HCT116 (cell line): ENCODE measurements around the gene CALN1. TPM values are rescaled to one million over a fixed set of nuclear protein-coding genes. Genes with fewer than 3 reads are reported as not detected.

Source experiments
- ATAC-seq: fragments of 200-7000 bp; cut with Tn5 transposase; 2 replicates; pipeline ENCODE4 v1.9.1; 2020; ENCODE audit warnings: mild to moderate bottlenecking, moderate library complexity
- BruUV-seq: library from RNA; stranded (reverse); fragments of 400-500 nt; replicated peaks from 2 replicates; lab custom pipeline; 2021; lab: Mats Ljungman, UMichigan
- CTCF ChIA-PET: fragments of 300-600 bp; sonication (Branson Sonifier 250); formaldehyde crosslinking; loops from one replicate; lab custom pipeline; 2021; ENCODE audit warnings: antibody characterized with exemption; lab: Charles Lee
- POLR2A ChIA-PET: fragments of 300-600, 350-600 bp; sonication (Branson Sonifier 250); formaldehyde crosslinking; loops from one replicate; lab custom pipeline; 2021; ENCODE audit warnings: antibody characterized with exemption; lab: Charles Lee
- RAD21 ChIA-PET, 2 experiments: fragments of 300-600 bp; sonication (Branson Sonifier 250); formaldehyde crosslinking; loops; one replicate each; lab custom pipeline; 2023; ENCODE audit warnings: low total read pairs in 2 of 2; ENCODE audit not compliant: uncharacterized antibody in 2 of 2, unreplicated experiment in 2 of 2, low non-redundant PET in 1 of 2; lab: Charles Lee
- DNase-seq: peaks from one replicate; pipeline ENCODE4 v3.0.0-alpha.2; 2010; ENCODE audit warnings: low read depth, low spot score
- H2AFZ ChIP-seq: fragments of 200-600 bp; shearing (Covaris generic), sonication (generic); 2 replicates; pipeline ENCODE4 v1.6.1; 2017; ENCODE audit warnings: low read depth, mixed run types, mixed read lengths, antibody characterized with exemption, low read length; ENCODE audit not compliant: poor library complexity, severe bottlenecking
- H3K27ac ChIP-seq: 2 replicates; pipeline ENCODE4 v1.5.1; 2012; ENCODE audit warnings: low read depth, low read length
- H3K27me3 ChIP-seq: fragments of 200-600 bp; sonication (generic); 2 replicates; pipeline ENCODE4 v1.6.1; 2016; ENCODE audit warnings: mixed run types, low read length, mixed read lengths; ENCODE audit not compliant: insufficient read depth
- H3K36me3 ChIP-seq, 2 experiments: fragments of 200-500 bp in 1 of 2; fragments of 200-600 bp in 1 of 2; sonication (Bioruptor generic) in 1 of 2; sonication (generic) in 1 of 2; 2 replicates each; pipeline versions ENCODE4 v1.5.1 to v1.6.1; 2014 to 2016; ENCODE audit warnings: low read length in 2 of 2, inconsistent platforms in 1 of 2, mixed read lengths in 1 of 2, mixed run types in 1 of 2; ENCODE audit not compliant: insufficient read depth in 2 of 2, control insufficient read depth in 1 of 2
- H3K4me1 ChIP-seq, 2 experiments: fragments of 200-600 bp in 1 of 2; sonication (generic) in 1 of 2; 2 replicates each; pipeline versions ENCODE4 v1.5.1 to v1.6.1; 2012 to 2017; ENCODE audit warnings: low read length in 2 of 2, inconsistent platforms in 1 of 2, mild to moderate bottlenecking in 1 of 2, mixed read lengths in 1 of 2, mixed run types in 1 of 2, moderate library complexity in 1 of 2; ENCODE audit not compliant: insufficient read depth in 2 of 2, control insufficient read depth in 1 of 2
- H3K4me2 ChIP-seq: fragments of 200-600 bp; sonication (generic); 2 replicates; pipeline ENCODE4 v1.6.1; 2017; ENCODE audit warnings: mixed run types, low read length, mixed read lengths
- H3K4me3 ChIP-seq, 2 experiments: fragments of 200-600 bp in 1 of 2; sonication (generic) in 1 of 2; replicated peaks in 1 of 2; 2 replicates each; pipeline ENCODE4 v1.5.1; 2011 to 2016; ENCODE audit warnings: low read length in 2 of 2, control low read depth in 1 of 2, low read depth in 1 of 2, mild to moderate bottlenecking in 1 of 2, mixed read lengths in 1 of 2, mixed run types in 1 of 2
- H3K79me2 ChIP-seq: fragments of 200-600 bp; sonication (generic); 2 replicates; pipeline ENCODE4 v1.6.1; 2017; ENCODE audit warnings: mild to moderate bottlenecking, mixed run types, low read length, moderate library complexity, mixed read lengths; ENCODE audit not compliant: insufficient read depth
- H3K9ac ChIP-seq: fragments of 200-600 bp; sonication (generic); 2 replicates; pipeline ENCODE4 v1.6.1; 2016; ENCODE audit warnings: low read length, mixed read lengths
- H3K9me2 ChIP-seq: fragments of 200-600 bp; sonication (generic), shearing (Covaris generic); 2 replicates; pipeline ENCODE4 v1.6.1; 2017; ENCODE audit warnings: mixed run types, mild to moderate bottlenecking, moderate library complexity; ENCODE audit not compliant: insufficient read depth
- H3K9me3 ChIP-seq, 2 experiments: fragments of 200-500 bp in 1 of 2; fragments of 200-600 bp in 1 of 2; sonication (Bioruptor generic) in 1 of 2; sonication (generic) in 1 of 2; 2 replicates each; pipeline ENCODE4 v1.6.1; 2014 to 2017; ENCODE audit warnings: low read length in 2 of 2, mixed read lengths in 2 of 2, inconsistent platforms in 1 of 2, low read depth in 1 of 2, mild to moderate bottlenecking in 1 of 2, mixed run types in 1 of 2, moderate library complexity in 1 of 2; ENCODE audit not compliant: control insufficient read depth in 1 of 2, insufficient read depth in 1 of 2
- H4K20me1 ChIP-seq: fragments of 200-600 bp; sonication (generic), shearing (Covaris generic); 2 replicates; pipeline ENCODE4 v1.6.1; 2017; ENCODE audit warnings: mixed run types, mild to moderate bottlenecking, moderate library complexity; ENCODE audit not compliant: insufficient read depth
- ATF3 ChIP-seq: IDR thresholded peaks from 2 replicates; pipeline ENCODE4 v1.6.1; 2012
- CBX3 ChIP-seq: IDR thresholded peaks from 2 replicates; pipeline ENCODE4 v1.6.1; 2012; ENCODE audit warnings: low read depth
- CEBPB ChIP-seq: IDR thresholded peaks from 2 replicates; pipeline ENCODE4 v1.6.1; 2012; ENCODE audit warnings: low read depth
- CTCF ChIP-seq, 3 experiments: fragments of 200-600 bp in 1 of 3; sonication (generic) in 1 of 3; IDR thresholded peaks in 2 of 3; conservative IDR thresholded peaks in 1 of 3; 2 replicates each; pipeline ENCODE4 v1.5.1; 2012 to 2017; ENCODE audit warnings: low read depth in 2 of 3, low read length in 2 of 3, antibody characterized with exemption in 1 of 3, borderline replicate concordance in 1 of 3, control low read depth in 1 of 3, mild to moderate bottlenecking in 1 of 3, mixed read lengths in 1 of 3, mixed run types in 1 of 3, moderate library complexity in 1 of 3; ENCODE audit not compliant: insufficient read depth in 1 of 3
- EGR1 ChIP-seq: IDR thresholded peaks from 2 replicates; pipeline ENCODE4 v1.6.1; 2012; ENCODE audit warnings: low read depth
- EZH2phosphoT487 ChIP-seq: fragments of 200-600 bp; IDR thresholded peaks from 2 replicates; pipeline ENCODE4 v1.6.1; 2018; ENCODE audit warnings: antibody characterized with exemption, borderline replicate concordance
- FOSL1 ChIP-seq: IDR thresholded peaks from 2 replicates; pipeline ENCODE4 v1.6.1; 2012; ENCODE audit warnings: low read depth
- REST ChIP-seq: IDR thresholded peaks from 2 replicates; pipeline ENCODE4 v1.6.1; 2012; ENCODE audit warnings: low read depth
- SIN3A ChIP-seq: IDR thresholded peaks from 2 replicates; pipeline ENCODE4 v1.6.1; 2012; ENCODE audit warnings: low read depth
- SP1 ChIP-seq: IDR thresholded peaks from 2 replicates; pipeline ENCODE4 v1.6.1; 2012; ENCODE audit warnings: low read depth
- SRF ChIP-seq: IDR thresholded peaks from 2 replicates; pipeline ENCODE4 v1.6.1; 2012; ENCODE audit warnings: low read depth
- ZNF274 ChIP-seq: fragments of 200-500 bp; sonication (Bioruptor generic); IDR thresholded peaks from 2 replicates; pipeline ENCODE4 v1.6.1; 2014; ENCODE audit warnings: mild to moderate bottlenecking, low read depth, low read length, inconsistent platforms
- intact Hi-C: fragments of 100-400 bp; cut with micrococcal nuclease; formaldehyde crosslinking; loops from 2 replicates; pipeline ENCODE4 v1.10.0; 2022
- total RNA-seq: library from RNA; stranded (reverse); gene quantifications from one replicate; pipeline ENCODE4 v1.2.1, GENCODE V29; 2021; ENCODE audit not compliant: unreplicated experiment

The CALN1 gene
- total RNA-seq, 1 experiment from 2014 or later = 0.17 TPM

- CTCF ChIA-PET = no interaction called here
Measured at GRCh38 chr7:72053292-72053691, 358.8 kb downstream of the CALN1 start.

More at GRCh38 chr7:72053292-72053691, 358.8 kb downstream of the CALN1 start:
- Histone ChIP-seq H3K79me2 (no peaks in the 10 kb centered on the region), H3K9me2 (no peaks in the 10 kb centered on the region), H2AFZ (no peak overlapping the region), H3K27me3 (no peaks in the 10 kb centered on the region), H3K4me3 (no peak overlapping the region), H3K4me1 (no peaks in the 10 kb centered on the region), H4K20me1 (no peaks in the 10 kb centered on the region), H3K9ac (no peak overlapping the region), H3K27ac (no peak overlapping the region), H3K36me3 (no peaks in the 10 kb centered on the region), H3K9me3 (peaks cover 0 to 5% of the 10 kb centered on the region in 2 experiments; a peak in 2 of 4 replicates), H3K4me2 (no peak overlapping the region)
- no peak for DNase-seq
- no peak for ATAC-seq
- BruUV-seq = no TSS peak
- POLR2A ChIA-PET = no interaction called here
- intact Hi-C loops = no loop called here
- TF ChIP-seq CTCF (IDR thresholded peaks at IDR 0.05 in 2 of 3, conservative IDR thresholded peaks at IDR 0.05 in 1 of 3; ENCODE audit: borderline replicate concordance in 1 of 3, insufficient read depth in 1 of 3, low read depth in 2 of 3, low read length in 2 of 3) = no peak
- TF ChIP-seq EGR1 = no peak
- TF ChIP-seq REST = no peak
- TF ChIP-seq EZH2phosphoT487 = no peak
- TF ChIP-seq SP1 = no peak
- no peak for TF ChIP-seq SRF
- TF ChIP-seq ZNF274 = no peak
- TF ChIP-seq CEBPB = no peak
- TF ChIP-seq CBX3 = no peak
- no peak for TF ChIP-seq ATF3
- no peak for TF ChIP-seq FOSL1
- no peak for TF ChIP-seq SIN3A
- RAD21 ChIA-PET = no interaction called here
